Spleen (tissue), 11 donors: ENCODE results near the gene MAST4. TPM values are rescaled to one million over a fixed set of nuclear protein-coding genes. Genes with fewer than 3 reads are reported as not detected.

Source experiments
- DNase-seq: peaks from one replicate; pipeline ENCODE4 v3.0.0-alpha.2; 2020
- H3K27ac ChIP-seq, 8 donors: fragments of 200-600 bp; sonication (generic) in 7 of 8; 1 replicate in 4 of 8; 2 replicates in 4 of 8; pipeline versions ENCODE4 v1.5.0 to v1.8.0; 2016 to 2021; ENCODE audit warnings: inconsistent platforms in 4 of 8, mild to moderate bottlenecking in 4 of 8, moderate library complexity in 1 of 8
- H3K27me3 ChIP-seq, 7 donors: fragments of 200-600 bp; sonication (generic) in 6 of 7; replicated peaks in 1 of 7; 1 replicate in 4 of 7; 2 replicates in 3 of 7; pipeline versions ENCODE4 v1.5.0 to v1.8.0; 2016 to 2021; ENCODE audit warnings: inconsistent platforms in 3 of 7, mild to moderate bottlenecking in 1 of 7
- H3K36me3 ChIP-seq, 6 donors: fragments of 200-600 bp; sonication (generic) in 5 of 6; 1 replicate in 4 of 6; 2 replicates in 2 of 6; pipeline versions ENCODE4 v1.5.0 to v1.8.0; 2016 to 2021; ENCODE audit warnings: inconsistent platforms in 2 of 6
- H3K4me1 ChIP-seq, 6 donors: fragments of 200-600 bp; sonication (generic) in 5 of 6; 1 replicate in 3 of 6; 2 replicates in 3 of 6; pipeline versions ENCODE4 v1.5.0 to v1.8.0; 2016 to 2021; ENCODE audit warnings: inconsistent platforms in 3 of 6
- H3K4me3 ChIP-seq, 8 donors: fragments of 200-600 bp; sonication (generic) in 7 of 8; 1 replicate in 4 of 8; 2 replicates in 4 of 8; pipeline versions ENCODE4 v1.5.0 to v1.8.0; 2016 to 2021; ENCODE audit warnings: inconsistent platforms in 4 of 8, mild to moderate bottlenecking in 4 of 8, moderate library complexity in 2 of 8
- H3K9me3 ChIP-seq, 8 donors: fragments of 200-600 bp; sonication (generic) in 7 of 8; 1 replicate in 4 of 8; 2 replicates in 4 of 8; pipeline versions ENCODE4 v1.5.0 to v1.8.0; 2016 to 2021; ENCODE audit warnings: inconsistent platforms in 4 of 8
- CTCF ChIP-seq, 11 experiments: fragments of 200-600 bp in 7 of 11; fragments of 450-650 bp in 4 of 11; sonication (generic) in 4 of 11; IDR thresholded peaks in 8 of 11; conservative IDR thresholded peaks in 3 of 11; 1 replicate in 7 of 11; 2 replicates in 4 of 11; pipeline versions ENCODE4 v1.4.0 to v1.8.0; 2016 to 2021; ENCODE audit warnings: antibody characterized with exemption in 11 of 11, inconsistent platforms in 4 of 11, mild to moderate bottlenecking in 1 of 11
- POLR2A ChIP-seq, 3 donors: fragments of 450-650 bp; IDR thresholded peaks; one replicate each; pipeline ENCODE4 v1.5.1; 2017; ENCODE audit warnings: antibody characterized with exemption in 3 of 3, mild to moderate bottlenecking in 1 of 3
- POLR2AphosphoS5 ChIP-seq, 3 donors: sonication (generic); formaldehyde crosslinking; IDR thresholded peaks; one replicate each; pipeline ENCODE4 v1.5.1; 2017; ENCODE audit warnings: antibody characterized with exemption in 3 of 3
- WGBS, 5 donors: extraction: QIAGEN DNeasy Blood & Tissue Kit in 3 of 5; methylation state at CpG; one replicate each; pipeline versions ENCODE4 v1.1.5 to v1.1.7; 2013 to 2018; 5-methylcytosine and 5-hydroxymethylcytosine counted together
- intact Hi-C: fragments of 100-400 bp; cut with DNase I; formaldehyde crosslinking; loops from one replicate; pipeline ENCODE4 v1.15.0; 2023; ENCODE audit warnings: low total_unique reads
- polyA plus RNA-seq, 3 donors: library from polyadenylated mRNA; stranded (reverse); fragments of 200-250 nt; gene quantifications; one replicate each; pipeline ENCODE4 v1.2.1, GENCODE V29; 2013
- total RNA-seq, 7 donors: library from RNA; depleted of rRNA in 3 of 7; stranded (reverse); fragments of >200 nt in 3 of 7; fragmentation: NEBNext Ultra II Directional in 4 of 7; extraction: Animal tissue kit (Norgen Biotek cat#: 25700) in 4 of 7; gene quantifications; one replicate each; pipeline versions ENCODE4 v1.1.0 to v1.2.1, GENCODE V29; 2016 to 2021
- donor health status: healthy with polysubstance abuse.
- donor health status: DM: no; HTN: no; CAD: no; lungs with moderate emphysema.
- donor health status: DM: no; HTN: no; CAD: no.
- donor health status: Bipolar disorder and iron deficiency.
- donor health status: healthy.
- donor health status: DM: no; HTN: no; CAD: no.
- donor health status: DM: yes; HTN: yes; CAD: no.

Gene MAST4
- total and polyA plus RNA-seq, 10 donors, result 2.5 to 43.7 (median 25.4) TPM

GRCh38 chr5:67015541-67016191 is 419.5 kb downstream of the MAST4 start:
- H3K4me3 ChIP-seq, result peak overlapping the region in 3 of 8 donors; percentile 17 to 49 (median 22)
- WGBS, 5 donors, result 33 to 61% (median 42%) methylated on average over 8 of the region's 8 CpGs
- DNase-seq, result no peak
- H3K27me3 ChIP-seq, result no peaks in the 10 kb centered on the region
- TF ChIP-seq CTCF (IDR thresholded peaks at IDR 0.05 in 8 of 11, conservative IDR thresholded peaks at IDR 0.05 in 3 of 11), result no peak
- TF ChIP-seq POLR2AphosphoS5 (IDR thresholded peaks at IDR 0.05), result no peak
- TF ChIP-seq POLR2A (IDR thresholded peaks at IDR 0.05), result no peak
- no peaks in the 10 kb centered on the region for H3K36me3 ChIP-seq
- H3K9me3 ChIP-seq, result no peaks in the 10 kb centered on the region
- intact Hi-C loops, result no loop called here
- H3K4me1 ChIP-seq, result peaks cover 0 to 47% (median 18%) of the 10 kb centered on the region in 6 donors
- H3K27ac ChIP-seq, result peak overlapping the region in 7 of 8 donors; percentile 6 to 65 (median 36)

- H3K4me3 ChIP-seq, result no peak overlapping the region
- intact Hi-C loops, result no loop called here
- H3K9me3 ChIP-seq, result no peaks in the 10 kb centered on the region
- no peak overlapping the region for H3K27ac ChIP-seq
- 82 to 89% (median 84%) methylated on average over 7 of the region's 7 CpGs for WGBS, 5 donors
- no peak for DNase-seq
- H3K36me3 ChIP-seq, result no peaks in the 10 kb centered on the region
- peaks cover 0 to 27% (median 8%) of the 10 kb centered on the region in 6 donors for H3K4me1 ChIP-seq
- H3K27me3 ChIP-seq, result no peaks in the 10 kb centered on the region
- TF ChIP-seq POLR2A (IDR thresholded peaks at IDR 0.05) (no peak), CTCF (IDR thresholded peaks at IDR 0.05 in 8 of 11, conservative IDR thresholded peaks at IDR 0.05 in 3 of 11) (no peak), POLR2AphosphoS5 (IDR thresholded peaks at IDR 0.05) (no peak)
These were observed 423.1 kb downstream of the MAST4 start for GRCh38 chr5:67019065-67019845.

- H3K4me3 ChIP-seq, result no peak overlapping the region
- no peak overlapping the region for H3K27ac ChIP-seq
- WGBS, 5 donors, result 94 to 98% (median 96%) methylated on average over 3 of the region's 3 CpGs
- no peaks in the 10 kb centered on the region for H3K36me3 ChIP-seq
- H3K4me1 ChIP-seq, result peaks cover 0 to 19% (median 4%) of the 10 kb centered on the region in 6 donors
- H3K27me3 ChIP-seq, result no peaks in the 10 kb centered on the region
- intact Hi-C loops, result no loop called here
- DNase-seq, result no peak
- TF ChIP-seq CTCF (IDR thresholded peaks at IDR 0.05 in 8 of 11, conservative IDR thresholded peaks at IDR 0.05 in 3 of 11) (no peak), POLR2AphosphoS5 (IDR thresholded peaks at IDR 0.05) (no peak), POLR2A (IDR thresholded peaks at IDR 0.05) (no peak)
- no peaks in the 10 kb centered on the region for H3K9me3 ChIP-seq
These were observed 424.0 kb downstream of the MAST4 start for GRCh38 chr5:67020096-67020615.

- Histone ChIP-seq H3K4me3 (no peak overlapping the region), H3K4me1 (peaks cover 0 to 12% (median 1%) of the 10 kb centered on the region in 6 donors), H3K27ac (no peak overlapping the region), H3K9me3 (no peaks in the 10 kb centered on the region), H3K36me3 (no peaks in the 10 kb centered on the region), H3K27me3 (no peaks in the 10 kb centered on the region)
- no peak for DNase-seq
- no peak for TF ChIP-seq CTCF (IDR thresholded peaks at IDR 0.05 in 8 of 11, conservative IDR thresholded peaks at IDR 0.05 in 3 of 11)
- TF ChIP-seq POLR2A (IDR thresholded peaks at IDR 0.05), result no peak
- TF ChIP-seq POLR2AphosphoS5 (IDR thresholded peaks at IDR 0.05), result no peak
- intact Hi-C loops, result no loop called here
- 82 to 90% (median 85%) methylated on average over 1 of the region's 1 CpG for WGBS, 5 donors
These were observed 424.8 kb downstream of the MAST4 start for GRCh38 chr5:67021031-67021430.
